SU-DHL-6 (cell line): Measurements from ENCODE around the gene DHRS11.

Source experiments
- H2AFZ ChIP-seq: fragments of 200-600 bp; sonication (generic); 2 replicates; pipeline ENCODE4 v1.6.1; 2014; ENCODE audit warnings: low read depth, mild to moderate bottlenecking, moderate library complexity, mixed read lengths, antibody characterized with exemption, low read length; ENCODE audit not compliant: severe bottlenecking
- H3F3A ChIP-seq: fragments of 200-600 bp; shearing (Covaris generic); 2 replicates; pipeline ENCODE4 v1.6.0; 2016; ENCODE audit warnings: antibody characterized with exemption, mild to moderate bottlenecking; ENCODE audit not compliant: insufficient read depth
- H3K27ac ChIP-seq: fragments of 200-600 bp; sonication (generic); 2 replicates; pipeline ENCODE4 v1.5.1; 2016; ENCODE audit warnings: low read depth, mild to moderate bottlenecking, low read length, moderate library complexity, mixed read lengths
- H3K27me3 ChIP-seq: fragments of 200-600 bp; sonication (generic), shearing (Covaris generic); 2 replicates; pipeline ENCODE4 v1.6.0; 2014; ENCODE audit warnings: mild to moderate bottlenecking, low read length
- H3K36me3 ChIP-seq: fragments of 200-600 bp; sonication (generic); 2 replicates; pipeline ENCODE4 v1.6.1; 2014; ENCODE audit warnings: mild to moderate bottlenecking, low read length, mixed read lengths
- H3K4me2 ChIP-seq: fragments of 300-600, 200-600 bp; shearing (Covaris generic), sonication (generic); 2 replicates; pipeline ENCODE4 v1.6.0; 2014; ENCODE audit warnings: low read length, low read depth, mild to moderate bottlenecking; ENCODE audit not compliant: poor library complexity, severe bottlenecking
- H3K4me3 ChIP-seq: fragments of 200-600 bp; sonication (generic); 2 replicates; pipeline ENCODE4 v1.5.1; 2014; ENCODE audit warnings: antibody characterized with exemption, low read length, mild to moderate bottlenecking, mixed read lengths; ENCODE audit not compliant: insufficient read depth, poor library complexity, severe bottlenecking
- H3K79me2 ChIP-seq: fragments of 200-600 bp; sonication (generic); 2 replicates; pipeline ENCODE4 v1.6.1; 2014; ENCODE audit warnings: mild to moderate bottlenecking, low read length, moderate library complexity; ENCODE audit not compliant: insufficient read depth
- H3K9ac ChIP-seq: fragments of 200-600 bp; sonication (generic); 2 replicates; pipeline ENCODE4 v1.7.0; 2014; ENCODE audit warnings: mild to moderate bottlenecking, low read length
- H3K9me2 ChIP-seq: fragments of 200-600 bp; sonication (generic); replicated peaks from 2 replicates; pipeline ENCODE4 v1.6.1; 2014; ENCODE audit warnings: low read length; ENCODE audit not compliant: insufficient read depth
- H3K9me3 ChIP-seq: fragments of 200-600 bp; sonication (generic); 2 replicates; pipeline ENCODE4 v1.6.1; 2014; ENCODE audit warnings: low read length, mixed read lengths; ENCODE audit not compliant: insufficient read depth
- H4K20me1 ChIP-seq: fragments of 200-600 bp; sonication (generic); 2 replicates; pipeline ENCODE4 v1.6.1; 2014; ENCODE audit warnings: low read depth, mild to moderate bottlenecking, antibody characterized with exemption, low read length, moderate library complexity, mixed read lengths
- EZH2phosphoT487 ChIP-seq: fragments of 200-600 bp; sonication (generic), shearing (Covaris generic); conservative IDR thresholded peaks from 2 replicates; pipeline ENCODE4 v1.6.1; 2018; ENCODE audit warnings: mild to moderate bottlenecking, antibody characterized with exemption, low read length, moderate library complexity, mixed read lengths
- TF ChIP-seq, protein P1 (sequence below): fragments of 200-600 bp; sonication (generic); IDR thresholded peaks from one replicate; pipeline ENCODE4 v1.5.1; 2017; ENCODE audit warnings: antibody characterized with exemption, mild to moderate bottlenecking, low read length, moderate library complexity; ENCODE audit not compliant: insufficient read depth, poor library complexity, severe bottlenecking

Gene DHRS11

DNA sequence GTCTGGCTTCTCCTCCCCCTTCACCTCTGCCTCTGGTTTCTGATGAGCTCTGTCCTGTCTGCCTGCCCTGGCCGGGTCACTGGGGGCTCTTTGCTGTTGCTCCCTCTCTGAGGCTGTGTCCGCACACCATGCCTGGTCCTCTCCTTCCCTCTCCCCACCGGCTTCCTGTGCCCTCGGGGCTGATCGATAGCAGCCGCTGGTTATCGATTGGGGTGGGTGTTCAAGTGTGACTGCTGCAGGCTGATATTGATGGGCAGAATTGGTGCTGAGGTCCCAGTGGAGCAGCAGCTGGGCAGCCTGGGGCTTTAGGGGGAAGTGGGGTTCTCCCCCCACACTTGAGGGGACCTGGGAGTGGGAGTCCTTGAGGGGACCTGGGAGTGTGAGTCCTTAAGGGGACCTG lies 26.1 kb downstream of the DHRS11 start:
- Histone ChIP-seq H3K4me3 (no peak overlapping the region), H3K27ac (no peak overlapping the region), H2AFZ (no peak overlapping the region), H3K9me3 (no peaks in the 10 kb centered on the region), H3K79me2 (no peaks in the 10 kb centered on the region), H3K27me3 (no peaks in the 10 kb centered on the region), H3K36me3 (no peaks in the 10 kb centered on the region), H3K9ac (no peak overlapping the region), H4K20me1 (no peaks in the 10 kb centered on the region), H3K4me2 (no peak overlapping the region), H3K9me2 (no peaks in the 10 kb centered on the region), H3F3A (no peaks in the 10 kb centered on the region)
- TF ChIP-seq, protein P1, sequence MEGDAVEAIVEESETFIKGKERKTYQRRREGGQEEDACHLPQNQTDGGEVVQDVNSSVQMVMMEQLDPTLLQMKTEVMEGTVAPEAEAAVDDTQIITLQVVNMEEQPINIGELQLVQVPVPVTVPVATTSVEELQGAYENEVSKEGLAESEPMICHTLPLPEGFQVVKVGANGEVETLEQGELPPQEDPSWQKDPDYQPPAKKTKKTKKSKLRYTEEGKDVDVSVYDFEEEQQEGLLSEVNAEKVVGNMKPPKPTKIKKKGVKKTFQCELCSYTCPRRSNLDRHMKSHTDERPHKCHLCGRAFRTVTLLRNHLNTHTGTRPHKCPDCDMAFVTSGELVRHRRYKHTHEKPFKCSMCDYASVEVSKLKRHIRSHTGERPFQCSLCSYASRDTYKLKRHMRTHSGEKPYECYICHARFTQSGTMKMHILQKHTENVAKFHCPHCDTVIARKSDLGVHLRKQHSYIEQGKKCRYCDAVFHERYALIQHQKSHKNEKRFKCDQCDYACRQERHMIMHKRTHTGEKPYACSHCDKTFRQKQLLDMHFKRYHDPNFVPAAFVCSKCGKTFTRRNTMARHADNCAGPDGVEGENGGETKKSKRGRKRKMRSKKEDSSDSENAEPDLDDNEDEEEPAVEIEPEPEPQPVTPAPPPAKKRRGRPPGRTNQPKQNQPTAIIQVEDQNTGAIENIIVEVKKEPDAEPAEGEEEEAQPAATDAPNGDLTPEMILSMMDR: no peak
- TF ChIP-seq EZH2phosphoT487: no peak

DNA sequence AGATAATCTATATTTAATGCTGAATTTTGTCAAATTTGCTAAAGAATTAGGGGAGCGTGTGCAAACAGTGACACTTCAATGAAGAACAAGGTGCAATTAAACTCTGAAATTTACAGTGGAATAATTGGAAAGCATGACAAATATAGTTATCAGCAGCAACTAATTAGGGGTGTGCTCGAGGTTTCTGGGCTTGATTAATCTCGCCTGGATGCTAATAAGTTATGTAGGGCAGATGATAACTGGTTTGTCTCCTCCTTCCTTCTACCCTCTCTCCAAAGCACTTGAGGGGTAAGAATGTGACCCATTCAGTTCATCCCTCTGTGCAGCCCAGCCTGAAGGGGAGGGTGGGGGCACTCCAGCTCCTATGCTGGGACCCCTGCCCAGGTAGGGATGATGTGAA lies 31.6 kb downstream of the DHRS11 start:
- Histone ChIP-seq H3F3A (no peaks in the 10 kb centered on the region), H3K9me2 (no peaks in the 10 kb centered on the region), H3K36me3 (no peaks in the 10 kb centered on the region), H3K9me3 (no peaks in the 10 kb centered on the region), H3K4me3 (no peak overlapping the region), H3K9ac (no peak overlapping the region), H3K4me2 (no peak overlapping the region), H4K20me1 (no peaks in the 10 kb centered on the region), H3K27me3 (no peaks in the 10 kb centered on the region), H3K79me2 (no peaks in the 10 kb centered on the region), H2AFZ (no peak overlapping the region), H3K27ac (no peak overlapping the region)
- TF ChIP-seq, protein P1: no peak
- no peak for TF ChIP-seq EZH2phosphoT487

GRCh38 chr17:36625188-36625587 lies 33.5 kb downstream of the DHRS11 start:
- H4K20me1 ChIP-seq: no peaks in the 10 kb centered on the region
- no peaks in the 10 kb centered on the region for H3K9me3 ChIP-seq
- no peaks in the 10 kb centered on the region for H3K27me3 ChIP-seq
- no peaks in the 10 kb centered on the region for H3F3A ChIP-seq
- no peak overlapping the region for H3K27ac ChIP-seq
- no peaks in the 10 kb centered on the region for H3K79me2 ChIP-seq
- no peak overlapping the region for H3K4me2 ChIP-seq
- H3K9me2 ChIP-seq: no peaks in the 10 kb centered on the region
- no peak overlapping the region for H2AFZ ChIP-seq
- no peak overlapping the region for H3K9ac ChIP-seq
- H3K36me3 ChIP-seq: no peaks in the 10 kb centered on the region
- no peak overlapping the region for H3K4me3 ChIP-seq
- TF ChIP-seq EZH2phosphoT487: no peak
- TF ChIP-seq, protein P1: no peak
